Esophagus mucosa (tissue), 1 donor: ENCODE measurements around the gene PPCDC. TPM values are rescaled to one million over a fixed set of nuclear protein-coding genes. Genes with fewer than 3 reads are reported as not detected.

Experiments used
- ATAC-seq: fragments of 200-7000 bp; cut with Tn5 transposase; one replicate; pipeline ENCODE4 v1.9.1; 2020
- total RNA-seq: library from RNA; stranded (reverse); gene quantifications from one replicate; pipeline ENCODE4 v1.2.4, GENCODE V29; 2023
- donor health status: DM: yes; HTN: yes; CAD: no.

PPCDC gene
- total RNA-seq: 13.6 TPM

DNA sequence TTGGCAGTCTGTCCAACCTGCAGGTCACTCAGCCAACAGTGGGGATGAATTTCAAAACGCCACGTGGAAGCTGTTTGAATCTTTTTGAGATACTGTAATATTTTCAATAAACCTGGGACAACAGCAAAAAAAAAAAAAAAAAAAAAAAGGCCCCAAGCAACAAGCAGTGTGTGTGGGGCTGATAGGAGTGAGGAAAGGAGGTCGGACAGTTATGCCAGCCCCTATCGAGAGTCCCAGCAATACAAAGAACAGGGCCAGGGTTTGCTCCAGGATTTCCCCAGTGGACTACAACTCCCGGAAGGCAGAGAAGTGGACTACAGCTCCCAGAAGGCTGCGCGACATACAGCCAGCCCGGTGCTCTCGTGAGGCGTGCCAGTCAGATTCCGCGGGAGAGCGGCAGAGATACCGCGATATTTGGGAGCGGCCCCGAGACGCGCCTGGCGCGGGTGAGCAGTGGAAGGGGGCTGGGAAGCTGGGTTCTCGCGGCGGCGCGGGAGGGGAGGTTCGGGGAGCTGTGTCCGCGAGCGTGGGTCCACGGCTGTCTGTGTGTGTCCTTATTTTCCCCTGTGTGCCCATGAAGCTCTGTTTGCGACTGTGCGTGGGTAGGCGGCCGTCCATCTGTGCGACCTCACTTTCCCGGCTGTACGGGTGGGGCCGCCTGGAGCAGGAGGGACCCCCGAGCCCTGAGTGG, at the start of gene PPCDC:
Gene PPCDC (plus strand): TSS at position 410 of the 691 bp plus-strand sequence. CDS start 4,729 bp downstream, outside the sequence.
- peak; percentile 96 for ATAC-seq

- ATAC-seq: no peak
Measured at GRCh38 chr15:74976159-74976558, 47.2 kb upstream of the PPCDC start.

GRCh38 chr15:74977599-74977998, 45.8 kb upstream of the PPCDC start:
- ATAC-seq: no peak

DNA sequence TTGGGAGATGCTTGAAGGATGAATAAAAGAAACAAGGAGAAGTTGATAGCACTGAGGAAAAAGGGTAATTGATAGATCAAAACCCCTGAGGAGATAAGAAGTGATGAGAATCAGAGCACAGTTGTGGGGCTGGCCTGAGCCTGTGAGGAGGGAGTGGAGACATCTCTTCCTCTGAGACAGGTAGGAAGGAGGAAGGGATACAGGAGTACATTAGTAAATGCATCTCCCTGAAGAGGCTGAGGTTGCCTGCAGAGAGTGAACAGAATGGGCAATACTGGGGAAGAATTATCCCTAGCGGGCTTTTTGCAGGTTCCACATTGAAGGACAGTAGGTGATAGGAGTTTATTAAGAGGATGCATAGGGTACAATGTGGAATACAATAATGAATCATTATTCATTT, 45.3 kb upstream of the PPCDC start:
- ATAC-seq: no peak

DNA sequence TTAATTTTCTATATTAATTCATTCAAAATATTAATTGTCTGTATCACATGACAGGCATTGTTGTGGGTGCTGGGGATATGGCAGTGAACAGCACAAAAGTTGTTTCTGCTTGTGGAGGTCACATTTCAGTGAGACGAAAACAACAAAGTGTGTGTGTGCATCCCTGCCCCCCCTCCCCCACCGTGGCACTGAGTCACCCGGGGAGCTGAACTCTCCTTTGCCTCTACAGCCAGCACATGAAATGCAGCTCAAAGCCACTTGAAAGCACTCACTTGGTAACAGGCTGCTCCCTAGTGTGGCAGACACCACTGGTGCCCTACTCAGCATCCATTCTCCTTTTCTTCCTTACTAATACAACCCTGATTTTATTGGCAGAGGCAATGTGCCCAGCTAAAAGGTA, 44.9 kb upstream of the PPCDC start:
- no peak for ATAC-seq

DNA sequence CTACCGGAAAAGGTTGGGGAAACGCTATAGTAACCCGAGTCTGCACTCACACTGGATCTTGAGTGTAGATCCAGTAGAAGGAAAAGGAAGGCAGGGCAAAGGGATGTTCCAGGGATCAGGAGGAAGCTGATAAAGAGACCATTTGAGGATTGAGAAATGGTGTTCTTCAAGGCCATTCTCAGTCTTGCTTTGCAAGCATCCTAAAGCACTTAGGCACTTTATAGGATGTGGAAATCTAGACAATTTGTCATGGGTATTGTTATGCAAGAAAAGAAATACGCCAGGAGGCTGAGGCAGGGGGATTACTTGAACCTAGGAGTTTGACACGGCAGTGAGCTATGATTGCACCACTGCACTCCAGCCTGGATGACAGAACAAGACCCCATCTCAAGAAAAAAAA, 41.2 kb upstream of the PPCDC start:
- no peak for ATAC-seq

DNA sequence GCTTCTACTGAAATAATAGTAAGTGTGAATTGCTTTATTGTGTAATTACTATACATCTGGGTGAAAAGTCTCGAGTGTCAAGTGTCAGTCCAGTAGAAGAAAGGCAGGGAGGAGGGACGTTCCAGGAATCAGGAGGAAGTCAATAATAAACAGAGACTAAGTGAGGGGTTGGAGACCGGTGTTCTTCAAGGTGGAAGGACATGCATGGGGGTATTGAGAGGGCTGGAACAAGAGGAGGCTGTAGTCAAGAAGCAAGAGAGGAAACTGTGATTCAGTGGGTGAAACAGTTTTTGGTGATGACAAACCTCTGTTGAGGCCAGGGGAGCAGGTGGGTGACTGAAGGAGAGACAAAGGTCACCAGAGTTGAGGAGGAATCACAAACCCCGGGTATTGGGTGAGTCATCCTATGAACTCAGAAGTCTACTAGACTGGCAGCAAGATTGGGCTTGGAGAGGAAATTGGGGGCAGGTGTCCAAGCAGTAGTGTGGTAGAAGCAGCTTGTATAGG, 39.6 kb upstream of the PPCDC start:
- ATAC-seq: no peak

GRCh38 chr15:74988007-74988800, 35.2 kb upstream of the PPCDC start:
- ATAC-seq: peak; percentile 64

GRCh38 chr15:74989527-74989926, 33.9 kb upstream of the PPCDC start:
- no peak for ATAC-seq

DNA sequence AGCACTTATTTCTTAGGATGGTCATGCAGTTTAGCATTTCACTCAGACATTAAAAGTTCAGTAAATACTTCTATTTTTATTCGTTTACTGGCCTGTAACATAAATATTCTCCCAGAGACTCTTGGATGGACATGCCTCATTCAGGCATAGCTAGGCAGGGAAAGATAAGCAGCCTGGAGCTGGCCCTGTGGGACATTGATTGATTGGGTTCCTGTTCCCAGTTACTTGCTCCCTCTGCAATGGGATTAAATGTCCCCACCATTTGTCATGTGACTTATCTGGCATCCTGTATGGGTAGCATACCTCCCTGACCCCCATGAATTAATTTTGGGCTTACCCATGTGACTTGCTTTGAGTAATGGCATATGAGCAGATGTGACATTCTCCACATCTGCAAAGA, 30.8 kb upstream of the PPCDC start:
- ATAC-seq: no peak

- ATAC-seq: no peak
Measured at GRCh38 chr15:74994236-74994635, 29.2 kb upstream of the PPCDC start.

- ATAC-seq: no peak
Measured at GRCh38 chr15:74994685-74995084, 28.7 kb upstream of the PPCDC start.

DNA sequence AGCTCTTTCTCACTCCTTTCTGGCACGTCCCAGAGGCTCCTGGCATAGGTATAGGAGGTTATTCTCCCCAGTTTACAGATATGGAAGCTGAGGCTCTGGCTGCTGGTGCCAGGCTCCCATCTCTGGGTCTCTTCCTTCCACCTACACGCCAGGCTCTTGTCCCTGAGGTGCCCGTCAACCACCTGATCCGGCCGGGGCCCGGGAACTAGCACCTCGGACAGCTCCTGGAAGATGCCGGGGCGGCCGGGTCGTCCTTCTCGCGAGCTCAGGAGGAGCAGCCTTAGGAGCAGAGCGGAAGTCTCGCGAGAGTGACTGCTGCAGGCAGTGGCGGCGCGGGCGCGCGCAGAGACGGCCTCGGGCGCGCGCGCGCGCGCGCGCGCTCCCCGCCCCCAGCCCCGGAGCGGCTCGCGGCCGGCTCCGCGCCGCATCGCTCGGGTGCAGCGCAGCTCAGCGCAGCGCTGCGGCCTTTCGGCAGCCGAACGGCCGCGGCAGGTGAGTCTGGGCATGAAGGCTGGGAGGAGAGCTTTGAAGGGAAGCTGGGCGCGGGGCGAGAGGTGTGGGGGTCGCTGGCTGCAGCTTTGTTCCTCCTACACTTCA, 28.1 kb upstream of the PPCDC start, which contains the start of gene SCAMP5:
Gene SCAMP5 (plus strand): TSS at position 382 of the 597 bp plus-strand sequence. CDS start 16,277 bp downstream, outside the sequence.
- ATAC-seq: peak; percentile 96

- peak; percentile 6 for ATAC-seq
Measured at GRCh38 chr15:74995779-74996765, 27.3 kb upstream of the PPCDC start.

DNA sequence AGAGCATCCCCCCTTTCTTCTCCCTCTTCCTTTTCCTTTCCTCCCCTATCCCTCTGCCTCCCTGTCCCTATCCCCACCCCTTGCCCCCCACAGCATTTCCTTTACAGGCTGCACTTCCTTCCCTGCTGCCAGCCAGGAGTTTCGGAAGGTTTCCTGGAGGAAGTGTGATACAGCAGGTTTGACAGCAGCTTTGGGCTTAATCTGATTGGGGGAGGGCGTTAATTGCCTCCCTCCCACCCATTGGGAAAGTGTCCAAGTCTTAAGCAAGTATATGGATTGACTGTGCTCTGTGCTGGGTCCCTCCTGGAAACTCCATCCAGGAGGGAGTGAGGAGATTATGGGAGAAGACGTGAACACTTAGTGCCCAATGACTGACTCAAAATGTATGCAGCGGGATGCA, 26.2 kb upstream of the PPCDC start:
- ATAC-seq: no peak

GRCh38 chr15:74997543-74997942, 25.8 kb upstream of the PPCDC start:
- no peak for ATAC-seq

GRCh38 chr15:75001310-75001709, 22.1 kb upstream of the PPCDC start:
- ATAC-seq: no peak

GRCh38 chr15:75002398-75002797, 21.0 kb upstream of the PPCDC start:
- ATAC-seq: no peak

DNA sequence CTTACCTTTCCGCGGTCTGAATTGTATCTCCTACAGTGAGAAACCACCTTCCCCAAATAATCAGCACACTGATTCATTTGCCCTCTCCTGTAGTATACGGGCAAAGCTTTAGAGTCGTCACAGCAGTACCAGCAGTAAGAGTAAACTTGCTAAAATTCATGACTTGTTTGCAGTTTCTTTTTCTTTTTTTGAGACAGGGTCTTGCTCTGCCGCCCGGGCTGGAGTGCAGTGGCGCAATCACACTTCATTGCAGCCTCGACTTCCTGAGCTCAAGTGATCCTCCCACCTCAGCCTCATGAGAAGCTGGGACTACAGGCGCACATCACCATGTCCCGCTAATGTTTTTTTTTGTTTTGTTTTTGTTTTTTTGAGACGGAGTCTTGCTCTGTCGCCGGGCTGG, 16.2 kb upstream of the PPCDC start:
- ATAC-seq: no peak

DNA sequence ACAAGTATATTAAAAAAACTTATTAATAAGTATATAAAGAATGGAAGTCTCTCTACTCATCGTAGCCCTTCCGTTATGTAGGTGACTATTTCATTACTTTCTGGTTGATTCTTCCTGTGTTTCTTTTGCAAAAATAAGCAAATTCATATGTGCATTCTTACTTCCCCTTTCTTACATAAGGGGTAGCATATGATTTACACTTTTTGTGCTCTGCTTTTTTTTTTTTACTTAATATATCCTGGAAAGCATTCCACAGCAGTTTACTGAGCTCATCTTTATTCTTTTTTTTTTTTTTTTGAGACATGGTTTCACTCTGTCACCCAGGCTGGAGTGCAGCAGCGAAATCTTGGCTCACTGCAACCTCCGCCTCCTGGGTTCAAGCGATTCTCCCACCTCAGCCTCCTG, 15.2 kb upstream of the PPCDC start:
- no peak for ATAC-seq

- peak; percentile 62 for ATAC-seq
Measured at GRCh38 chr15:75008629-75009326, 14.6 kb upstream of the PPCDC start.
